Embryonic facial prominence (tissue), 1 donor: ENCODE data around the gene C20orf202.
A peak's percentile ranks its signal among the peaks of the same experiment; 100 is the strongest.
"Not testable (repeated sequence)": the region's sequence is repeated elsewhere in the genome, so short reads cannot be mapped to it uniquely, and the experiment has no call there.

Source experiments
- DNase-seq: peaks from one replicate; pipeline ENCODE4 v3.0.0-alpha.2; 2016; ENCODE audit errors: extremely low spot score

The C20orf202 gene

DNA sequence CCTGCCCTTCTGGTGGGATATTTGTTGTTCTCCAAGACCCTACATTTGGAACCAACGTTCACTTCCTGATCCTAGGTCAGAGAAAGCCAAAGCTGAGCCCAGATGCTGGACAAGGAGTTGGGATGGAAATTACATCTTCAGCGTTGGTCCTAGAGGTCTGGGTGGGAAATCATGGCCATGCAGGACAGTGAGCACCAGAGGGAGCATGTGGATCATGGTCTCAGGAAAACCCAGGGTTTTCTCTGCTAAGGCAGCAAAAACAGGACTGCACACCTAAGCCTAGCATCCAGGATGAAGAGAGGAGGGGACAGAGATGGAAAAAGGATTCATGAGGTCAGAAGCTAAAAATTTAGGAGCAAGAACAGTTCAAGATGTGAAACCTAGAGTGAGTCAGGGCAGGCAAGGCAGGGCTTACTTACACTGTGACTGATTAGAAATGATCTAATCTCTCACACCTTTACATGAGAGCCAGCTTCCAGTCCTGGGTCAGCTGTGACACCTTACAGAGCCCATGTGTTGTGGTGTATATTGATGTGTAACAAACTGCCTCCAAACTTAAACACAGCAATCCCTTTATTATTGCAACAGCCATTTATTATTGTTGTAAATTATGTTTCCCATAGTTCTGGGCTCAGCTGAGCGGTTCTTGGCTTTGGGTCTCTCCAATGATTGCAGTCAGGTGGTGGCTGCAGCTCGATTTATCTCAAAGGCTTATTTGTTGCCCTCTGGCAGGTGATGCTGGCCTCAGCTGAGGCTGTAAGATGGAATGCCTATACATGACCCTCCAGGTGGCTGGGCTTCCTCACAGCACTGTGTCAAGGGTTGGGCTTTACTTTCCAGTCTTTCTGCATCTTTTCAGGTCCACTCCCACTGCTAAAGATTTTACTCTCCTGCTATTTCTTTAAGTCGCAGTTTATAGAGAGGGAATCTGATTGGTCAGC, 6.5 kb downstream of the C20orf202 start:
- no peak for DNase-seq

DNA sequence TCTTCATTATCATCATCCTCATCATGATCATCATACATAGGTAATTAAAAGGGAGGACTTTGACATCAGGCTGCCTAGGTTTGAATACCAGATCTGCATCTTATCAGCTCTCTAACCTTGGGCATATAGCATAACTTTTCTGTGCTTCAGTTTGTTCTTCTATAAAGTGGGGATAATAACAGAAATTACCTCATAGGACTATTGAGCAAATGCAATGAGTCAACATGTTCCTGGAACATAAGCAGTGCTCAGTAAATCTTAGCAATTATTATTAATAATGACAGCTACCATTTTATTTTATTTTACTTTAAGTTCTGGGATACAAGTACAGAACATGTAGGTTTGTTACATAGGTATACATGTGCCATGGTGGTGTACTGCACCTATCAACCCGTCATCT, 7.2 kb downstream of the C20orf202 start:
- DNase-seq: no peak

DNA sequence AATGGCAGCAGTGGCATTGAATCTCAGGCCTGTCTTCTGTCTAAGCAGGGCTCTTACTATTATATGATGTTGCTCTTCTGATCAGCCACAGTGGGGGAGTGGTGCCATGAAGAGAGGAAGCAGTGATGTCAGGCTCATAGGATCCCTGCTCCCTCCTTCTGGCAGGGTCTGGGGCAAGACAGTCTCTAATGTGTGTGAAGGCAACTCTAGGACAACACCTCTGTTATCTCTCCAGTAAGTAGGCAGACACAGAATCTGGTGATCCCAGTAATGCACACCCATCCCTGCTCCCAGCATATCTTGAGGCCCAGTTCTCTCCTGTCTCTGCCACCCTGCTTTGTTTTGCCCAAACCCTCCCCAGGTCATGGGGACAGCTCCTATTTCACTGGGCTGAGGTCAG, 8.8 kb downstream of the C20orf202 start:
- DNase-seq: no peak

DNA sequence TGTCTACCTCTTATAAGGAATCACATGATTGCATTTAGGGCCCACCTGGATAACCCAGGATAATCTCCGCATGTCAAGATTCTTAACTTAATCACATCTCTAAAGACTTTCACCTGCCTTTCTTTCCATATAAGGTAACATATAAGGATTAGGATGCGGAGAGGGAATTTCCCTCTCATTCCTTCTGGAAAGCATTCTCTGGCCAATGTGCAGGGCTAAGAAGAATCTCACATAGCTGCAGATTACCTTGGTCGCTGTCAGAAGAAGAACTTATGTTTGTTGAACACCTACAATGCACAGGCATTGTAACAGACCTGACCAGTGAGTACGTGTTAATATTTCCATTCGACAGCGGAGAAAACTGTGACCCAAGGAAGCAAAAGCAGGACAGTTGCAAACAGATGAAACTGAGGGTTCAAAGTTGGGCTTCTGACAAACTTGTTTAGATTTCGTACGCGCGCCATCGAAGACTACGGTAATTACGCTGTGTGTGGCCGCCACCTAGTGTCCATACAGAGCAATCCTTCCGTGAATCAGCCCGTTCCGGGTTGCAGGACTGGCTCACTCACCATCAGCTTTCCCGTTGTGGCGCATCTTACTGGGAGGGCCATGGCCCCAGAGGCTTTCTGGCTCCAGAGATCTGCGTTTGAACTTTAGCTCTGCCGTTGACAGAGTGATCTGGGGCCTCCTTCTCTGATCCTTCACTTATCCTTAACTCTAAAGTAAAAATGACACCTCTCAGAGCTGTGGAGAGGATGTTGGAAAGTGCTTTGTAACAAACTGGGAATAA, 9.5 kb downstream of the C20orf202 start:
- DNase-seq: no peak

DNA sequence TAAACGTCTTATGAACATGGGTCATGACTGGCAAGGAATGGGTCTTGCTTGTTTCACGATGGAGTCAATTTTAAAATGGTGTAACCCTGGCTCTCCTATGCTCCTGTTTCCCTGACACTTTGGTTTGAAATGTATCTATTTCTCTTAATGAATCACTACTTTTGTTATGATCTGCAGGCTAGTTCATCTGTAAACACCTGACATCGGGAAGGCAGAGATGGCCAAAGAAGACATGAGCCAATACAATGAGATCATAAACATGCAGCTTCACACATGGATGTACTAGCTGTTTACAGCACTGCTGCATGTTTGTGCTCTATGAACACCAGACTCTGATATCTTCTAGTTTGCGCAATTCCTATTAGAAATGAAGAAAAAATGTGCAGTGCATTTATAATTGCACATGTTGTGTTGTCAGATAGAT, 11.6 kb downstream of the C20orf202 start:
- no peak for DNase-seq

DNA sequence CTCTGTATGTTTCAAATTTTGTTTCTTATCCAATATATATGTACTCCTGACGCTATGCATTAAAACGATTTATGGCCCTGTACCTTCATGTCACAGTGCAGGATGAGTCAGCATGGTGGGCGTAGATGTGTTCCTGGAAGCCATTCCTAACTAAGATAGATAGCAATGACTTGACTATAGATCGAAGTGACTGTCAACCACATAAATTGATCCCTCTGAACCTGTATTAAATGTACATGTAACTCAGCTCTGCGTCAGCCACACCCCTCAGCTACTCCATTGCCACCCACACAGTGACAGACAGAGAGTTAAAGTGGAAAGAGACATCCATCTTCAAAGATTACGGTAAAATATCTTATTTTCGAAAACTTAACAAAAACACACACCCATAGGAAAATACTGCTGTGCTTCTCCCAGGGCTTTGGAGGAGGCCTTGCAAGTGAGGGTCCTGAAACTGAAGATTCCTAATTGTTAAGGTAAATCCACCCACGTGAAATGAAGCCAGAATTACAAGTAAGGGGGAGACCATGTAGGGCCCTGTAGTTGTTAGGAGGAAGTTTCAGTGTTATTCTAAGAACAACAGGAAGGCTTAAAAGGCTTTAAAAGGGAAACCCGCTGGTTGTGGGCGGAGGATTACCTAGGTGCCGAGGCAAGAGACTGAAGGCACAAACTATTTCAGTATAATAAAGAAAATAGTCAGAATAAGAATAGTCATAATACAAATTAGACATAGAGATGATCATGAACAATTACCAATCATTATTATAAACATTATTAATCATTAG, 12.3 kb downstream of the C20orf202 start:
- no peak for DNase-seq

DNA sequence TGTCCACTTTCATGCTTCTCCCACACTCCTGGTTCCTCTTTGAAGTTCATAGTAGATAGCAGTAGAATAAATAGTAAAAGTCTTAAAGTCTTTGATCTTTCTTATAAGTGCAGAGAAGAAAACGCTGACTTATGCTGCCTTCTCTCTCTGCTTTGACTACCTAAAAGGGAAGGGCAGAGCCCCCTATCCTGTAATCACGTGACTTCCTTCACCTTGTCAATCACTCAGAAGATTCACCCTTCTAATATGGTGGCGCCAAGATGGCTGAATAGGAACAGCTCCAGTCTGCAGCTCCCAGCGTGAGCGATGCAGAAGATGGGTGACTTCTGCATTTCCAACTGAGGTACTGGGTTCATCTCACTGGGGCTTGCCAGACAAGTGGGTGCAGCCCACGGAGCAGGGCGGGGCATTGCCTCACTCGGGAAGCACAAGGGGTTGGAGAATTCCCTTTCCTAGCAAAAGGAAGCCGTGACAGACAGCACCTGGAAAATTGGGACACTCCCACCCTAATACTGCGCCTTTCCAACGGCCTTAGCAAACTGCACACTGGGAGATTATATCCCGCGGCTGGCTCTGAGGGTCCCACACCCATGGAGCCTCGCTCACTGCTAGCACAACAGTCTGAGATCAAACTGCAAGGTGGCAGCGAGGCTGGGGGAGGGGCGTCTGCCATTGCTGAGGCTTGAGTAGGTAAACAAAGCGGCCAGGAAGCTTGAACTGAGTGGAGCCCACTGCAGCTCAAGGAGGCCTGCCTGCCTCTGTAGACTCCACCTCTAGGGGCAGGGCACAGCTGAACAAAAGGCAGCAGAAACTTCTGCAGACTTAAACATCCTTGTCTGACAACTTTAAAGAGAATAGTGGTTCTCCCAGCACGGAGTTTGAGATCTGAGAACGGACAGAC, 13.5 kb downstream of the C20orf202 start:
- DNase-seq: not testable (repeated sequence)

DNA sequence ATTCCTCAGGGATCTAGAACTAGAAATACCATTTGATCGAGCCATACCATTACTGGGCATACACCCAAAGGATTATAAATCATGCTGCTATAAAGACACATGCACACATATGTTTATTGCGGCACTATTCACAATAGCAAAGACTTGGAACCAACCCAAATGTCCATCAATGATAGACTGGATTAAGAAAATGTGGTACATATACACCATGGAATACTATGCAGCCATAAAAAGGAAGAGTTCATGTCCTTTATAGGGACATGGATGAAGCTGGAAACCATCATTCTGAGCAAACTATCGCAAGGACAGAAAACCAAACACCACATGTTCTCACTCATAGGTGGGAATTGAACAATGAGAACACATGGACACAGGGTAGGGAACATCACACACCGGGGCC, 19.5 kb downstream of the C20orf202 start:
- DNase-seq: not testable (repeated sequence)

DNA sequence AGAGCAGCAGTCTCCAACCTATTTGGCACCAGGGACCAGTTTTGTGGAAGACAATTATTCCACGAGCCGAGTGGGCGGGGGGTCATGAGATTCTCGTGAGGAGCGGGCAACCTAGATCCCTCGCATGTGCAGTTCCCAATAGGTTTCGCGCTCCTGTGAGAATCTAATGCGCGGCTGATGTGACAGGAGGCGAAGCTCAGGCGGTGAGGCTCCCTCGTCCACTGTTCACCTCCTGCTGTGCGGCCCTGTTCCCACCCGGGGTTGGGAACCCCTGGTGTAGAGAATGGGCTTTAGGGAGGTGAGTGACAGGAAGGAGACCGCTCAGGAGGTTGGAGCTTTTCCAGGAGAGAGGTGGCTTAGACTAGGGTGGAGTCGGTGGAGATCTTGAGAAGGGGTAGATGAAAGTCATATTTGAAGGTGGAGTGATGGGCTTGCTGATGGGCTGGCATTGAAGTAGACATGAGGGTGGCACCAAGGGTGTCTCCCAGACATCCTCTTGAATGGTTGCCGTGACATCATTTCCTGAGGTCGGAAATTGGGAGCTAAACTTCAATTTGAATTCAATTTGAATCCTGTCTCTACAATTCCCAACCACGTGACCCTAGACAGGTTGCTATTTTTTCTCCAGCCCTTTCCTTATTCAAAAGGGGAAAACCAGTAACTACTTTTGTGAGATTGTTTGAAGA, 21.1 kb downstream of the C20orf202 start:
- DNase-seq: no peak

DNA sequence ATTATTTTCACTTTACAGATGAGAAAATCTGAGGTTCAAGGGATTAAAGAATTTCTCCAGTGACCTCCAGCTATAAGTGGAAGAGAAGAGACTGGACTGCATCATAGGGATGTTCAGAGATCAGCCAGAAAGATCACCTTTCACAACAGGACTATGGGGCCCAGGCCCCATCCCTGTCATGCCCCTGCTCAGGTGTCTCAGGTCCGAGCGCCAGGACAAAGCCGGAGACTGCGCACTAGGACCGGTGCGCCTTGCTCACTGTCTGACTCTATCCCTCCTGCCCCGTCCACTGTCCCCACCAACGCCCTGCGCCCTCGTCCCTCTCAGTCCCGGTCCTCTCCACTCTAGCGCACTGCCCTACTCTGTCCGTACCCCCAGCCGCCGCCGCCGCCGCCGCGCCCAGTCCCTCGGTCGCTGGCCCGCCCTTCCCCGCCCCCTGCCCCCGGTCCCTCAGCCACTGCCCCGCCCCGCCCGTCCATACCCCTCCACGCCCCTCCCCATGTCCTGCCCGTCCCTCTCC, 22.1 kb downstream of the C20orf202 start:
- DNase-seq: no peak

DNA sequence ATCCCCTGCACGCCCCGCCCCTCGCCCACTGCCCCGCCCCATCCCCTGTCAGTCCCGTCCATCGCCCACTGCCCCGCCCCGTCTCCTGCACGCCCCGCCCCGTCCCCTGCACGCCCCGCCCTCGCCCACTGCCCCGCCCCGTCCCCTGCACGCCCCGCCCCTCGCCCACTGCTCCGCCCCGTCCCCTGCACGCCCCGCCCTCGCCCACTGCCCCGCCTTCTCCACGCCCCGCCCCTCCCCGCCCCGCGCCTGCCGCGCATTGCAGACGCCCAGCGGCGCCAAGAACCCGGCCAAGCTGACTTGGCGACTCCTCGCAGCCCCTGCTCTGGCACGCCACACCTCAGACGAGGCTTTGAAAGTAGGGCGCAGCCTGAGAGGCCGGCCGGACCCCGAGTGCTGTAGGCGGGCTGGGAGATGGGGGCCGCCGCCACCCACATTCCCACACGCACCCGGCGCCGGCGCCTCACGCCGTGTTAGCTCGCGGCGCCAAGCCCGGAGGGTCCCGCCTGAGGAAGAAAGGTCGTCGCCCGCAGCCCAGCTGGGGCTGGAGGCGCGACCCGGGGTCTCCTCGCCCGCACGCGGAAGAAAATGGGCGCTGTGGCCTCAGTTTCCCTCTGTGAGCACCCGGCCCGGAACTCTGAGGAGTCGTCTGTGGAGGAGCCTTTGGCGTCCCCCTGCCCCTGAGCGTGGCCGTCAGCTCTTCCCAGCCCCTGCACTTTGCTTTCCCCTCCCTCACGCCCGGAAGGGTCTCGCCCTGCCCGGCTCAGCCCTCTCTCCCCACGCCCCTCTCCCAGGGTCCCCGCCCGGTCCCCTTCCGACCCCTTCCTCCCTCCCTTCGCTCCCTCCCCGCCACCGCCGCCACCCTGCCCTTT, 22.8 kb downstream of the C20orf202 start, which contains the start of gene RAD21L1:
Gene RAD21L1, plus strand, starts transcription at position 262 of the 872 bp plus-strand sequence. CDS start 2,410 bp downstream, outside the sequence.
- DNase-seq: peak; percentile 23

DNA sequence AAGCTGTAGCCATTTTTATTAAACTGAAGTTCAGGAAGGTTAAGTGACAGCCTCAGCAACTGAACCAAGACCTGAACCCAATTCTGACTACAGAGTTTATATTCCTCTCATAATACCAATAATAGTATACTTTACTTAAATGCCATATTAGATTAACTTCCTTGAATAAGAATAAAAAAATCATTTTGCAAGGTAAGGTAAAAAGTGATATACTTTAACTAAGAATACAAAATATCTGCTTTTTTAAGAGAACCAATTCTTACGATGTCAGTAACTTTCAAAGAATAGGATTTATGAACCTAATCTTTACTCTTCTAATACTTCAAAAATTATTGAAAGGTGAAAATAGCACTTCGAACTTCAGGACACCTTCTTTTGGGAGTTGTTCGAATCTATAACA, 26.3 kb downstream of the C20orf202 start:
- DNase-seq: no peak

DNA sequence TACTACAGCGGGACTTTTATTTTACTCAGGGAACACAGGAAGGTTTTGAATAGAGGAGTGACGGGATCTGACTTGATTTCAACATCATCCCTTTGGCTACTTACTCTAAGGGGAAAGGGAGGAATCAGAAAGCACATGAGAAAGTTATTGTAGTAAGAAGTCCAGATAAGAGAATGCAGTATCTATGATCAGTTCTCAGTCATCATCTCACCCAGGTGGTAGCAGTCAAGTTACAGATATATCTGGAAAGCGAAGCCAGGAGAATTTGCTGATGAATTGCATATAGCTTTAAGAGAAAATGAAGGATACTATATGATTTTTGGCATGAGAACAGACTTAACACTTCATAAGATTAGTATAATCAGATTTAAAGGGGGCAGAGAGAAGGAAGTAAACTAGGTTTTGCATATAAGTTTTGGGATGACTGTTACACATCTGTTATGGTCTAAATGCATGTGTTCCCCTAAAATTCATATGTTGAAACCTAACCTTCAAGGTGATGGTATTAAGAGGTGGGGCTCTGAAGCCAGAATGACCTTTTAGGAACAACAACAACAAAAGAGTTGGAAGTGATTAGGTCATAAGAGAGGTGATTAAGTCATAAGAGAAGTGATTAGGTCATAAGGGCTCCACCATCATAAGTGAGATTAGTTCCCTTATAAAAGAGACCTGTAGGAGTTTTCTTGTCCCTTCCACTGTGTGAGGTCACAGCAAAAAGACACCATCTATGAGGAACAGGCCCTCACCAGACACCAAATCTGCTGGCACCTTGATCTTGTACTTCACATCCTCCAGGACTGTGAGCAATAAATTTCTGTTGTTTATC, 29.2 kb downstream of the C20orf202 start:
- DNase-seq: no peak

DNA sequence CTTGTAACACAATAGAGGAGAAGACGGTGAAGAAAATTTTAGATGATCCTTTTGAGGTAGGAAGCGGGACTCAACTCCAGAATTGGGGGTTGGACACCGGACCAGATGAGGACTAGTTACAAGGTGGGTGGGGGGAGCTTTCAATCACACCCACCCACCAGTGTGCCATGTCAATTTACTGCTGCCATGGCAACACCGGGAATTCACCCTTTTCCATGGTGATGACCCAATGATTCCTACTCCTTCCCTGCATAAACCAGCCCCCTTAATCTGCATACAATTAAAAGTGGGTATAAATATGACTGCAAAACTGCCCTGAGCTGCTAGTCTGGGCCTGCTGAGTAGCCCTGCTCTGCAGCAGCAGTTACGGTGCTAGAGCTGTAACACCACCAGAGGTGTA, 37.3 kb downstream of the C20orf202 start:
- DNase-seq: no peak

DNA sequence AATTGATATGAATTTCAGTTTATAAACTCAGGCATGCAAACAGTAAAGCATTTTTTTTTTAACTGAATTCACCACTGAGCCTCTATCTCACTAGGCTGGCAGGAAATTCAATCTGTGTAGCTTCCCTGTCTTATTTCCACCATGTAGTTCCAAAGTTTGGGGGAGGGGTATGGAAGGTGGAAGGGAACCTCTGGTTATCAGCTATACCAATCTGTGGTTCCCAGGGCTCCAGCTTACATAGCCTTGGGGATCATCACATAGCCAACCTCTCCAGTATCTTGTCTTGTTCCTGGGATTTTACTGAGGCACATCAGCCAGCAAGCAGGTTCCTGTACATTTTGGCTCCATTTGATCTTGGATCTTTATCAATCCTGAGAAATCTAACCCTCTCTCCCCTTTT, 38.2 kb downstream of the C20orf202 start:
- DNase-seq: no peak

DNA sequence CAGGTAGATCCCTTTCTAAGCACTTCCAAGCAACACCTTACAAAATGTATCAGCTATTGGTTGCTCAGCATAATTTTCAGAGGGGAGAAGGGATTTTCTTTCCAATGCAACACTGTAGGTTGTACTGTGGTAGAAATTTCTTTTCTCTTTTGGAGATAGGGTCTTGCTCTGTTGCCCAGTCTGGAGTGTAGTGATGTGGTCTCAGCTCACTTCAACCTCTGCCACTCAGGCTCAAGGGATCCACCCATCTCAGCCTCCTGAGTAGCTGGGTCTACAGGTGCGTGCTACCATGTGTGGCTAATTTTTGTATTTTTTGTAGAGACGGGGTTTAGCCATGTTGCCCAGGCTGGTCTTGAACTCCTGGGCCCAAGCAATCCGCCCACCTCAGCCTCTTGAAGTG, 38.8 kb downstream of the C20orf202 start:
- no peak for DNase-seq

DNA sequence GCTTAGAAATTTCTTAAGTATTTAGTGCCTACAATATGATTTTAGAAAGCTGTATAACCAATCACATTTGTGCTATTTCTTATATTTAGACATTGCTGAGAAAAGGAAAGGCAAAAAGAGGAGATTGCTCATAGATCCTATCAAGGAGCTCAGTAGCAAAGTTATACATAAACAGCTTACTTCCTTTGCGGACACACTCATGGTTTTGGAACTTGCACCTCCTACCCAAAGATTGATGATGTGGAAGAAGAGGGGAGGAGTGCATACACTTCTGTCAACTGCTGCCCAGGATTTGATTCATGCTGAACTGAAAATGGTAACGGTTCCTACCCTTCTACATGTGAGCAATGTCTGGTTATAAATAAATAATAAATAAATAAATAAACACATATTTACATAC, 39.3 kb downstream of the C20orf202 start:
- DNase-seq: no peak

DNA sequence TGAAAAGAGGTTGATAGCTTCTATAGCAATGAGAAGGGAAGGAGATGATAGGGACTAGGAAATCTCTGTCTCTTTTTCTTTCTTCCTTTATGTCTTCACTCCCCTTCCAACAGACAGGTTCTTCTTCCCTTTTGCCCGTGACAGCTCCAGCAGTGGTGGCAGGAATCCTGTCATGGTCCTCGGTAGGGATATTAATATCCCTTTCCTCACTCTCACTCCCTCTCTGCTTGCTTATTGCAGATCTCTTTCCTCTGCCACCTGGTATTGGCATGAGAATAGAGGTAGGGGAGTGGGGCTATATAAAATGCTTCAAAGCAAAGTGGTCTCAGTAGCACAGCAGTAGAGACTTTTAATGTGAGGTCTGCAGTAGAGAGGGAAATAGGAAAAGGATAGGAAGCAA, 42.3 kb downstream of the C20orf202 start:
- DNase-seq: no peak
